ENCODE results near the gene FBN3.

- no peak for TF ChIP-seq POLR2A (IDR thresholded peaks at IDR 0.05)
- no peak for TF ChIP-seq CTCF (IDR thresholded peaks at IDR 0.05)
Observed at GRCh38 chr19:8144273-8144995, 5.0 kb downstream of the FBN3 start.

Measured in lower leg skin (tissue), 3 donors.